RWPE1 (cell line): Measurements from ENCODE around the gene PRDM7.
"Not testable (repeated sequence)": the region's sequence is repeated elsewhere in the genome, so short reads cannot be mapped to it uniquely, and the experiment has no call there.

ENCODE experiments used
- CTCF ChIA-PET: fragments of 350-600 bp; sonication (Branson Sonifier 250); formaldehyde crosslinking; extraction: SDS; loops from one replicate; lab custom pipeline; 2021; lab: Yijun Ruan, JAX
- POLR2A ChIA-PET: fragments of 400-600 bp; formaldehyde crosslinking; extraction: SDS; loops from one replicate; lab custom pipeline; 2020; ENCODE audit warnings: antibody characterized with exemption; ENCODE audit not compliant: low non-redundant PET; lab: Yijun Ruan, JAX
- DNase-seq: peaks from one replicate; pipeline ENCODE4 v3.0.0; 2012; ENCODE audit warnings: low spot score
- H3K27ac ChIP-seq: fragments of 450-650 bp; 2 replicates; pipeline ENCODE4 v1.5.1; 2017
- CTCF ChIP-seq: fragments of 450-650 bp; conservative IDR thresholded peaks from 2 replicates; pipeline ENCODE4 v1.5.1; 2017; ENCODE audit warnings: low read depth, mild to moderate bottlenecking

The PRDM7 gene

GRCh38 chr16:90010676-90011507 is 66.2 kb downstream of the PRDM7 start:
- ChIA-PET CTCF (no interaction called here), POLR2A (no interaction called here)
- DNase-seq = no peak
- TF ChIP-seq CTCF = no peak
- H3K27ac ChIP-seq = no peak overlapping the region

- CTCF ChIA-PET = interaction anchor here (0.6 kb wide), 1 partner anchor 12 kb away, joined by 4 read pairs; no protein-coding TSS in a partner anchor
- TF ChIP-seq CTCF = no peak
- no peak overlapping the region; the same call in 1 of the 2 replicates for H3K27ac ChIP-seq
- POLR2A ChIA-PET = no interaction called here
- DNase-seq = no peak
Measured at GRCh38 chr16:90009172-90009899, 67.8 kb downstream of the PRDM7 start.

GRCh38 chr16:90008708-90009145 is 68.4 kb downstream of the PRDM7 start:
- CTCF ChIA-PET = no interaction called here
- POLR2A ChIA-PET = no interaction called here
- no peak overlapping the region for H3K27ac ChIP-seq
- no peak for DNase-seq
- TF ChIP-seq CTCF = no peak

- CTCF ChIA-PET, H3K27ac ChIP-seq, POLR2A ChIA-PET, DNase-seq: not testable (repeated sequence)
Measured at GRCh38 chr16:90007635-90008234, 69.4 kb downstream of the PRDM7 start.

GRCh38 chr16:90007015-90007414 is 70.1 kb downstream of the PRDM7 start:
- no peak for TF ChIP-seq CTCF
- no peak for DNase-seq
- H3K27ac ChIP-seq = no peak overlapping the region
- ChIA-PET CTCF (no interaction called here), POLR2A (no interaction called here)
